ENCODE data around the gene EFCAB13.
"Not testable (repeated sequence)": the region's sequence is repeated elsewhere in the genome, so short reads cannot be mapped to it uniquely, and the experiment has no call there.

Gene EFCAB13

GRCh38 chr17:47330548-47330947 lies 6.8 kb downstream of the EFCAB13 start:
- no peak for DNase-seq

DNA sequence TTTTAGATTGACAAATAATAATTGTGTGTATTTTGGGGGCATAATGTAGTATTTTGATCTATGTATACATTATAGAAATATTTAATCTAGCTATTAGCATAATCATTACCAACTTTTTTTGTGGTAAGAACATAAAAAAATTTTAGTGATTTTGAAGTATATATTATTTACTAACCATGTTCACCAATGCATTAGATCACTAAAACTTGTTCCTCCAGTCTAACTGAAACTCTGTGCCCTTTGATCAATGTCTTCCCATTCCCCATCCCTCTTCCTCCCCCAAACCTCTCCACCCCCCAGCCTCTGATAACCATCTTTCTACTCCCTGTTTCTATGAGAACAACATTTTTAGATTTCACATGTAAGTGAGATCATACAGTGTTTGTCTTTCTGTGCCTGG lies 8.5 kb downstream of the EFCAB13 start:
- no peak for DNase-seq

GRCh38 chr17:47335101-47335936 lies 11.6 kb downstream of the EFCAB13 start:
- DNase-seq, result no peak

- DNase-seq, result no peak
These were observed 14.3 kb downstream of the EFCAB13 start for GRCh38 chr17:47338026-47338425.

- no peak for DNase-seq
These were observed 29.1 kb downstream of the EFCAB13 start for GRCh38 chr17:47352848-47353247.

GRCh38 chr17:47358652-47359051 lies 34.9 kb downstream of the EFCAB13 start:
- no peak for DNase-seq

- no peak for DNase-seq
These were observed 39.4 kb downstream of the EFCAB13 start for GRCh38 chr17:47363171-47363570.

- DNase-seq, result no peak
These were observed 43.5 kb downstream of the EFCAB13 start for GRCh38 chr17:47367257-47367656.

- DNase-seq, result no peak
These were observed 44.5 kb downstream of the EFCAB13 start for GRCh38 chr17:47368262-47368661.

GRCh38 chr17:47370899-47371298 lies 47.1 kb downstream of the EFCAB13 start:
- not testable (repeated sequence) for DNase-seq

- DNase-seq, result no peak
These were observed 49.2 kb downstream of the EFCAB13 start for GRCh38 chr17:47373002-47373401.

DNA sequence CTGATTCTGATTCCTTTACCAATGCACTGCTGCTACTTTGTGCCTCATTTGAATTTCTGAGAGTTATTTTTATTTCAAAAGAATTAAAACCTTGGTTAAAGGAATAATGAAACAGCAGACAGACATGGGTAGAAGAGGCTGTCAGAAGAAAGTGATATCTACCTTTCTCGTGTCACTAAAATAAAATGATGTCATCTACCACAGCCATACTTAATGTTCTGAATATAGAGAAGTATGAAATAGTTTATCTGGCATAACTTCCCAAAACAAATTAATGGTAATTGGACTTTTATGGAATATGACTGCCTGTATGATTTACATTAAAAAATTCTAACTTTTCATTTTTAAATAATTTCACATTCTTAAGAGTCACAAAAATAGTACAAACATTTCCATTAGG lies 52.5 kb downstream of the EFCAB13 start:
- DNase-seq, result no peak

- DNase-seq, result no peak
These were observed 65.1 kb downstream of the EFCAB13 start for GRCh38 chr17:47388825-47389224.

- DNase-seq, result not testable (repeated sequence)
These were observed 73.9 kb downstream of the EFCAB13 start for GRCh38 chr17:47397532-47398128.

- DNase-seq, result no peak
These were observed 76.6 kb downstream of the EFCAB13 start for GRCh38 chr17:47400333-47400732.

GRCh38 chr17:47401100-47401499 lies 77.3 kb downstream of the EFCAB13 start:
- DNase-seq, result no peak

DNA sequence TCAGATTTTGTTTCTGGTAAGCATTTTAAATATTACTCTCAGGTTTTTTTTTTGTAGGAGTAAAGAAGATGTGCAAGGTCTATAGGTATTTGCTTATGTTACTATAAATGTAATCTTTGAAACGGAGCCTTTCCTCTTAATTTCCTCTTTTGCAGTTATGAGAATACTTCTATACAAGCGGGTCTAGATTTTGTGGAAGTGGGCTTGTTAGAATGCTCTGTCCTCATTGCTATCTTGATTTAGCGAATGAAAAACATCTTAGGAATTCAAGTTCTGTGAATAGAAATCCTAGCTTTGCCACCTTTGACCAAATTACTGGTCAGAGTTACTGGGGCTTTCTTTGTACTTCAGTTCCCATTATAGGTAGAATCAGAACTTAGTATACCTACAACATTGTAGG lies 80.3 kb downstream of the EFCAB13 start:
- DNase-seq, result no peak

- no peak for DNase-seq
These were observed 81.1 kb downstream of the EFCAB13 start for GRCh38 chr17:47404875-47405274.

GRCh38 chr17:47413872-47414271 lies 90.1 kb downstream of the EFCAB13 start:
- no peak for DNase-seq

GRCh38 chr17:47414612-47415011 lies 90.9 kb downstream of the EFCAB13 start:
- DNase-seq, result no peak

- DNase-seq, result no peak
These were observed 99.9 kb downstream of the EFCAB13 start for GRCh38 chr17:47423406-47424295.

GRCh38 chr17:47425233-47425632 lies 101.5 kb downstream of the EFCAB13 start:
- DNase-seq, result not testable (repeated sequence)

GRCh38 chr17:47425887-47426635 lies 102.3 kb downstream of the EFCAB13 start:
- not testable (repeated sequence) for DNase-seq
